Fibroblast of gingiva (primary cell): ENCODE measurements around the gene ACOT4.
"Not testable (repeated sequence)": the region's sequence is repeated elsewhere in the genome, so short reads cannot be mapped to it uniquely, and the experiment has no call there.

Experiments
- DNase-seq: peaks from one replicate; pipeline ENCODE4 v3.0.0-alpha.2; 2011; ENCODE audit warnings: low read depth

The ACOT4 gene

DNA sequence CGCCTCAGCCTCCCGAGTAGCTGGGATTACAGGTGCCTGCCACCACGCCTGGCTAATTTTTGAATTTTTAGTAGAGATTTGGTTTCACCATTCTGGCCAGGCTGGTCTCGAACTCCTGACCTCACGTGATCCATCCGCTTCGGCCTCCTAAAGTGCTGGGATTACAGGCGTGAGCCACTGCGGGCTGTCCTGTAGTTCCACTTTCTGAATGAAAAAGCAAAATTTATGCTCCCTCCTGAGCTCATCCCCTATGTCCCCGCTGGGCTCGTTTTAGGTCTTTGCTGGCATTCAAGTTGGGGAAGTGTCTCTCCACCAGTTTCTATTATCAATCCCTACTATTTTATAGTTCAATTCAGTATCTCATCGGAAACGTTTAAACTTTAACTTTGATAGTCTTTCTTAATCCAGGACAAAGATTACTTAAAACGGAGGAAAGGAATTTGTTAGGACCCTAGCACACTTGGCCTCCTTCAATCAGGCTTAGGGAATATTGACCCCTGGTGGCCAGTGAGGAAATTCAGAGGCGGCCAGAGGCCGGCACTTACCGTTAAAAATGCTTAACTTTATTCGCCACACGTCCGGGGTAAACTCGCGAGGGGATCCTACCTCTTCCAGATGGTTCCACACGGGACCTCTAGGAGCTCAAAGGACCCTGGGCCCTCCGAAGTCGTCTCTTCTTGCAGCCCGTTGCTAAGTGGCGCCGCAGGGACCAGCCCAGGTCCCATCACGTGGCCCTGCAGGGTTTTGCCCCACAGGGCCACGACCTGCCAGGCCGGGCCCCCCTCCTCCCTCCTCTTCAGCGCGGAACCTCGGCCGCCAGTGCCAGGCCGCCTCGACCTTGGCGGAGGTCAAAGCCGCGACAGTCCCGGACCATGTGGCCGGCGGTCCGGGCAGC, 41.7 kb downstream of the ACOT4 start:
- peak; percentile 67 for DNase-seq

DNA sequence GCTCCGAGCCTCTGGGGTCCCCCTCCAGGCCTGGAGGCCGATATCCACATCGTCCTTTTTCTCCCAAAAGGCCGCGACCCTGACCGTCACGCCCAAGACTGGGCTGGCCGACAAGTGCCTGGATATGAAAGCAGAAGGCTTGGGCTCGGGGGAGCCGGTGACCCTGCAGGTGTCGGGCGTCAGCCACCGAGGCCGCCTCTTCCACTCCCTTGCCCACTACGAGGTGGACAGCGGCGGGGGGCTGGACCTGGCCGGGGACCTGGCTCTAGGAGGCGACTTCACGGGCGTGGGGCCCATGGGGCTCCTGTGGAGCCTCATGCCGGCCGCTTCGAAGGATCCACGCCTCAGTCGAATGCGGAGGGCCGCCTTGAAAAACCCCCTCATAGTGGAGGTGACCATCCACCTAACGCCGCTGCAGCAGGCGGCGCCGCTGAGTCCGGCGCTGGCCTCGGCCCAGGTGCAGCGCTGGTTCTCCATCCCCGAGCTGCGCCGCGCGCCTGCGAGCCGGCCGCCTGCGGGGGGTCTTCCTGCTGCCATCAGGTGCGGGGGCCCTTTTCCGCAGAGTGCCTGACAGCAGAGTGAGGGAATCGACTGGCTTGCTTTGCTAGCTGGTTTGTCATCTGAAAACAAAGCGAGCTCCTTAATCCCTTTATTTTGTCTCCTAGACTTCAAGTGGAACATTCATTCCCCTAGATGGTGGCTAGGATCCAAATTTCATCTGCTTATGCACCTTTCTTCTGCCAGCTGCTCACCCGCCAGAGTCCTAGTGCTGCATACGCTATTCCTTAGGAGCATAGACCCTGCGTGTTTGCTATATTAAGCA, 42.5 kb downstream of the ACOT4 start:
- DNase-seq: no peak

DNA sequence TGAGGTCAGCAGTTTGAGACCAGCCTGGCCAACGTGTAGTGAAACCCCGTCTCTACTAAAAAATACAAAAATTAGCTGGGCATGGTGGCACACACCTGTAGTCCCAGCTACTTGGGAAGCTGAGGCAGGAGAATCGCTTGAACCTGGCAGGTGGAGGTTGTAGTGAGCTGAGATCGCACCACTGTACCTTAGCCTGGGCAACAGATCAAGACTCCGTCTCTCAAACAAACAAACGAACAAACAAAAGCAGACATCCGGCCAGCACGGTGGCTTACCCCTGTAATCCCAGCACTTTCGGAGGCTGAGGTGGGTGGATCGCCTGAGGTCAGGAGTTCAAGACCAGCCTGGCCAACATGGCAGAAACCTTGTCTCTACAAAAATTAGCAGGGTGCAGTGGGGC, 44.7 kb downstream of the ACOT4 start:
- not testable (repeated sequence) for DNase-seq

DNA sequence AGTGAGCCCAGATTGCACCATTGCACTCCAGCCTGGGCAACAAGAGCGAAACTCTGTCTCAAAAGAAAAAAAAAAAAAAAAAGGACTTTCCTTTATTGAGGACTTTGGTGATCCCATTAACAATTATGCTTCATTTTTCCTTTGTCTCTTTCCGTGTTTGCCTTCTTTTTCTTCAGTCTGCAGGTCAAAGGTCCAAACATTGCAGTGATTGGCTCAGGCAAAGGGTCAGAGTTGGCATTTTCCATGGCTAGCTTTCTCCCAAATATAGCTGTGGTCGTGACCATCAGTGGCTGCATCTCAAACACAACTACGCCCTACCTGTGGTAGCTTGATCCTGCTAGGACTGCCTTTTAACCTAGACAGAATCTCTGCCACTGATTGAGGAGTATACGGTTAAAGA, 46.2 kb downstream of the ACOT4 start:
- DNase-seq: no peak

DNA sequence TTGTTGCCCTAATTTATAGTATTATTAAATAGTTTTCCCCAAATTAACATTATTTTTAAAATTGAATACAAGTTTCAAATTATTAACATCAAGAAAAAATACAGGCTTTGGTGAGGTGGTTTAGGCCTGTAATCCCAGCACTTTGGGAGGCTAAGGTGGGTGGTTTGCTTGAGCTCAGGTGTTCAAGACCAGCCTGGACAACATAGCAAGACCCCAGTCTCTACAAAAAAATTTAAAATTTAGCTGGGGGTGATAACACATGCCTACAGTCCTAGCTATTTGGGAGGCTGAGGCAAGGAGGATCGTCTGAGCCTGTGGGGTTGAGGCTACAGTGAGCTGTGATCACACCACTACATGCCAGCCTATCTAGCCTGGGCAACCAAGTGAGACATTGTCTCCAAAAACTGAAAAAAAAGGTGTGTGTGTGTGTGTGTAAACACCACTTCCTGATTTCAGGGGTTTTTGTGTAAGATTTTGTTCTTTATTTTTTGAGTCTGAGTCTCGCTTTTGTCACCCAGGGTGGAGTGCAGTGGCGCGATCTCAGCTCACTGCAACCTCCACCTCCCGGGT, 49.2 kb downstream of the ACOT4 start:
- no peak for DNase-seq

DNA sequence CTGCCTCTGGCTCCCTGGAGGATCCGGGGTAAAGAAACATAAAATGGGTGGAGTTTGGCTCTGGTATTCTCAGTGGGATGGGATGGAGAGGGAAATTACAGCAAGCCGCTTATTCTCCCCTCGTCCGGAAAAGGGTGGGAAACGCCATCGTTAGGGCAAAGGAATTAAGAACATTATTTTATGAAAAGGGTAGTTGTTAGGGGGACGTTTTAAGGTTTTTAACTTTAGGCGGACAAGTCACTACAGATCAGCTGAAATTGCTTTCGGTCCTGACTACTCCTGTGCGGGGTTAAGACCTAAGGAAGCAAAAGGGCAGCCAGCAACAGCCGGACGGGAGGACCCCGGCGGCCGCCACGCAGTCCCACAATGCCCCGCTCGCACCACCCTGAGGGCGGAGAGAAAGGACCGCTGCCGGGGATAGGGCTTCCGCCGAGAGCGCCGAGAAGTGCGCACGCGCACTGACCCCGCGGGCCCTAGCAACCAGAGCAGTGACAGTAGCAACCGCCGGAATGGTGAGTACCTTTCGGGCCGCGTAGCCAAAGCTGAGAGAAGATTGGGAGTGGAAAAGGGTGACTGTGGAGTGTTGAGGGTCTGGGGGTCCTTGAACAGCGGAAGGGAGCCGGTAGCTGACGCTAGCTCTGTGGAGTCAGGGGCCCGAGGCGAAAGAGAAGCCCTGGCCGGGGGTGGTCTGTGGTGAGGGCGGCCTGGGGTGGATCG, 53.0 kb downstream of the ACOT4 start, which contains the start of gene DNAL1:
TSS of gene DNAL1 (plus strand) at position 456 of the 717 bp plus-strand sequence. CDS start at position 510, 54 bp downstream.
- DNase-seq: peak; percentile 90

DNA sequence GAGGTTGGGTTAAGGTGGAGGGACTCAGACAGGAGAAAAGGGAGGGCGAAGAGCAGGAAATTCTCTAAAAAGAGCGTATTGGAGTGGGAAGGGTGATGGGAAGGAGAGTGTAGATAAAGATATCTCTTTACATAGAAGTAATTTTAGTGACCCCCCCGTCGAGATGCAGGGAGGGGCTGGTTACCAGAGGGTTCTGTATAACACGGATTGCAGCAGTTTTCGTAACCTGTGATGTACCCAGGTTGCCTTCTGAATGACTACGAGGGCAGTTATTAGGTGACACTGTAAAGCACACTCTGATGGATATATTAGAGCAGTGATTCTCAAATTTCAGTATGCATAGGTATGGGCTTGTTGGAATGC, 53.6 kb downstream of the ACOT4 start:
- DNase-seq: no peak
